Measurements from ENCODE around the gene SDC4.

SDC4 gene

GRCh38 chr20:45341939-45342854 lies 6.0 kb downstream of the SDC4 start (continued):
- TF ChIP-seq HOXC10 (CRISPR knock-in tag; IDR thresholded peaks at IDR 0.05) (no peak), ZNF148 (tag by site-specific recombination; IDR thresholded peaks at IDR 0.05; ENCODE audit: borderline replicate concordance) (no peak), ZNF394 (tag by site-specific recombination; IDR thresholded peaks at IDR 0.05; ENCODE audit: borderline replicate concordance) (peak; percentile 83; the same call in 1 of the 2 replicates), GLIS2 (tag by site-specific recombination; IDR thresholded peaks at IDR 0.05) (peak; percentile 91), ZNF274 (IDR thresholded peaks at IDR 0.05; ENCODE audit: low read length) (no peak), ZNF274 (tag by site-specific recombination; IDR thresholded peaks at IDR 0.05; ENCODE audit: borderline replicate concordance) (no peak), ZFP41 (tag by site-specific recombination; IDR thresholded peaks at IDR 0.05; ENCODE audit: borderline replicate concordance) (no peak), GLI4 (tag by site-specific recombination; IDR thresholded peaks at IDR 0.05) (no peak), ZNF324 (tag by site-specific recombination; IDR thresholded peaks at IDR 0.05) (no peak), OSR2 (tag by site-specific recombination; IDR thresholded peaks at IDR 0.05) (peak; percentile 61; the same call in 1 of the 2 replicates), GLIS1 (tag by site-specific recombination; IDR thresholded peaks at IDR 0.05) (peak; percentile 96), EGR2 (tag by site-specific recombination; IDR thresholded peaks at IDR 0.05; ENCODE audit: low read depth) (peak; percentile 88), ZBTB17 (tag by site-specific recombination; IDR thresholded peaks at IDR 0.05) (peak; percentile 88), ZNF555 (tag by site-specific recombination; conservative IDR thresholded peaks at IDR 0.05) (no peak), ZNF600 (tag by site-specific recombination; IDR thresholded peaks at IDR 0.05) (peak; percentile 95), ZNF621 (tag by site-specific recombination; IDR thresholded peaks at IDR 0.05) (no peak), ZNF426 (tag by site-specific recombination; IDR thresholded peaks at IDR 0.05) (no peak), KLF7 (tag by site-specific recombination; IDR thresholded peaks at IDR 0.05; ENCODE audit: borderline replicate concordance) (no peak), ZNF280C (tag by site-specific recombination; IDR thresholded peaks at IDR 0.05) (no peak), PRDM4 (tag by site-specific recombination; IDR thresholded peaks at IDR 0.05) (no peak), ZNF112 (tag by site-specific recombination; IDR thresholded peaks at IDR 0.05) (no peak), ZNF416 (tag by site-specific recombination; IDR thresholded peaks at IDR 0.05) (no peak), TSHZ1 (tag by site-specific recombination; IDR thresholded peaks at IDR 0.05; ENCODE audit: borderline replicate concordance) (no peak), ZNF560 (tag by site-specific recombination; IDR thresholded peaks at IDR 0.05; ENCODE audit: borderline replicate concordance) (no peak), ZNF558 (tag by site-specific recombination; IDR thresholded peaks at IDR 0.05) (no peak), ZNF16 (tag by site-specific recombination; IDR thresholded peaks at IDR 0.05; ENCODE audit: low read depth) (no peak)

Measured in HEK293 (cell line).